ENCODE results near the gene SLC13A4. TPM values are rescaled to one million over a fixed set of nuclear protein-coding genes. Genes with fewer than 3 reads are reported as not detected.
"Not testable (repeated sequence)": the region's sequence is repeated elsewhere in the genome, so short reads cannot be mapped to it uniquely, and the experiment has no call there.

The SLC13A4 gene
- total RNA-seq, 1 donor from 2014 or later: not detected

GRCh38 chr7:135693558-135693957 is 34.4 kb downstream of the SLC13A4 start:
- intact Hi-C loops (cut with micrococcal nuclease): no loop called here

DNA sequence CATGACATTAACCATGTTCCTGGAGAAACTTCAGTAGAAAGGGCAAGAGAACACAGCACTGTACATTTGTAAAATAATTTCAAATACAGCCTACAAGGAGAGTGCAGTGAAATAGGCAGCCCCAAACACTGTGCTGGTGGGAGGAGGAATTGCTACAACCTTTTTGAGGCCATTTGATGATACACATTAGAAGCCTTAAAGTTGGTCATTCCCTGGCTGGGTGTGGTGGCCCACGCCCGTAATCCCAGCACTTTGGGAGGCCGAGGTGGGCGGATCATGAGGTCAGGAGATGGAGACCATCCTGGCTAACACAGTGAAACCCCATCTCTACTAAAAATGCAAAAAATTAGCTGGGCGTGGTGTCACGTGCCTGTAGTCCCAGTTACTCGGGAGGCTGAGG is 35.4 kb downstream of the SLC13A4 start:
- intact Hi-C loops (cut with micrococcal nuclease): not testable (repeated sequence)

DNA sequence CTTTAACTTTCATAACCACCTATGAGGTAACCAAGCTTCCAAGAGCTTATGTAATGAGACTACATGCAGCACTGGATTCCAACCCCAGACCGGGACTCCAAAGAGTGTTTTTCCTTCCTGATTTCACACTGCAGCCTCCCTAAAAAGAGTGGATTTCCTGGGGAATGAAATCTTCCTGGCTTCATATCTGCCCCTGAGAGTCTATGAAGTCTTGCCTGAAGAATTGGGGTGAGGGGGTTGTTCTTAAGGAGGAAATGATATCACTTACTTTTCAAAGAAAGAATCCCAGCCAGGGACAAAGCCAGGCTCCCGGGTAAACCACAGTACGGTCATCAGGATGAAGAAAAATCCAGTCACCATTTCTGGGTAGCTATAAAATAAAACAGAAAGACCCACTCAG is 35.9 kb downstream of the SLC13A4 start:
- intact Hi-C loops (cut with micrococcal nuclease): no loop called here

DNA sequence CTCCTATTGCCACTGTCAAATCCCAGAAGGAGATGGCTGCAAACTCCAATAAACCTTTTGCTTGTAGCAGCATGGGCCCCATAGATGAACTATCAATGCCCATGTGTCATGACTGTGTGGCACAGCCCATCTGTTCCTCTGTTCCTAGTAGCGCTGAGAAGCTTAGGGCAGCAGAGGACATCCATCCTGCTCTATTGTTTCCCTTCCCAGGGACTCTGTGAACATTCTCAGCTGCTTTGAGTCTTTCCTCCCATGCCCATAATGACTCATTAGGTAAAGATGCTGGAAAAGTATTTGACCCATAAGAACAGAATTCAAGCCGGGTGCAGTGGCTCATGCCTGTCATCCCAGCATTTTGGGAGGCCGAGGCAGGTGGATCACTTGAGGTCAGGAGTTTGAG is 37.4 kb downstream of the SLC13A4 start:
- intact Hi-C loops (cut with micrococcal nuclease): no loop called here

GRCh38 chr7:135687466-135687865 is 40.5 kb downstream of the SLC13A4 start:
- intact Hi-C loops (cut with micrococcal nuclease): no loop called here

DNA sequence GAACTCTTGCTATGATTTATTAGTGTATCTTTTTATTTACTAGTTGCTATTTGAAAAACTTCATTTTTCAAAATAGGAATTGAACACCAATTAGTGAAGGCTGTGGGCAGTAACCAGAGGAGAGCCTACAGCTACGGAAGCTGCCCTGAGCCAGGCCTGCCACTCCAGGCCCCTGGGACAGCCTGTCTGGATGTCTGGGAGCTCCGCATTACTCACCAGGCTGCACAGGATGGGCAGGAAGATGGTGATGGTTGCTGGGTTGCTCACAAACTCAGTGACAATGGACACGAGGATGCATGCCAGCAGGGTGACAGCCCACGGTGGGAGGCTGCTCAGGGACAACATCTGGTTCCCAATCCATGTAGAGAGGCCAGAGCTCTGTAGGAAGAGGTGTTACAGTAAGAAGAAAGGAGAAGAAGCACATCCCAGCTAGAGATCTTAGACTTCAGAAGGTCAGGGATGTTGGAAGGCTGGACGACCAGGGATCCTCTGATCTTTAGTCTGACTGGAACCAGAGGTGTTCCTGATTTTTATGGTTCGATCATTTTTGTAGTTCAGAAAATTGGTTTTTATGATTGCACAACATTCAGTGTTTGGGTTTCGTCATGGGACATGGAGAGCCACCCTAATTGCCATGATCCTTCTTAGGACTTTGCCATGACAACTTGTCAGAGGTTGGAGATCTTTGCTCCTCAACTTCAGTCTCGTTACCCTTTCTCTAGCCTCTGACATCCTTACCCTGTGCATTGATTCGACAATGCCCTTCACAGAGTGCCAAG is 42.5 kb downstream of the SLC13A4 start:
- intact Hi-C loops (cut with micrococcal nuclease): no loop called here

- intact Hi-C loops (cut with micrococcal nuclease): no loop called here
Measured at GRCh38 chr7:135684699-135685098, 43.3 kb downstream of the SLC13A4 start.

- intact Hi-C loops (cut with micrococcal nuclease): no loop called here
Measured at GRCh38 chr7:135684136-135684535, 43.9 kb downstream of the SLC13A4 start.

GRCh38 chr7:135683609-135684008 is 44.4 kb downstream of the SLC13A4 start:
- intact Hi-C loops (cut with micrococcal nuclease): no loop called here

DNA sequence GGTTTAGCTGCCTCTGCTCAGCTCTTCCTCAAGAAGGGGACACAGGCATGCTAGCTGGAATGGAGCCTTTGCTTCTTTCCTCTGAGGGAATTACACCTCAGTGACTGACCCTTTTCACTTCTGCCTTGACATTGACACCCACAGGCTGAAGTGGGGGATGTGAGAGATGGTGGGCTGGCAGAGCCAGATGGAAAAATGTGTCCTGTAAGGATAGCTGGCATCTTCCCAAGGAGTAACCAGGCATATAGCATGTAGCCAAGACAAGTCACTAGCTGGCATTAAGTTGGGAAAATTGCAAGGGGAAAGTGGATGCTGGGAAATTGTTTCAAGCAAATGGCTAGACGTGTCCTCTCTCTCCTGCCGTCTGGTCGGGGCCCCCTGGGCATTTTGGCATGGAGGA is 45.8 kb downstream of the SLC13A4 start:
- intact Hi-C loops (cut with micrococcal nuclease): no loop called here

- intact Hi-C loops (cut with micrococcal nuclease): loop anchor here (2.0 kb wide), 1 partner anchor 29 kb away; no protein-coding TSS in a partner anchor
Measured at GRCh38 chr7:135681762-135682161, 46.2 kb downstream of the SLC13A4 start.

DNA sequence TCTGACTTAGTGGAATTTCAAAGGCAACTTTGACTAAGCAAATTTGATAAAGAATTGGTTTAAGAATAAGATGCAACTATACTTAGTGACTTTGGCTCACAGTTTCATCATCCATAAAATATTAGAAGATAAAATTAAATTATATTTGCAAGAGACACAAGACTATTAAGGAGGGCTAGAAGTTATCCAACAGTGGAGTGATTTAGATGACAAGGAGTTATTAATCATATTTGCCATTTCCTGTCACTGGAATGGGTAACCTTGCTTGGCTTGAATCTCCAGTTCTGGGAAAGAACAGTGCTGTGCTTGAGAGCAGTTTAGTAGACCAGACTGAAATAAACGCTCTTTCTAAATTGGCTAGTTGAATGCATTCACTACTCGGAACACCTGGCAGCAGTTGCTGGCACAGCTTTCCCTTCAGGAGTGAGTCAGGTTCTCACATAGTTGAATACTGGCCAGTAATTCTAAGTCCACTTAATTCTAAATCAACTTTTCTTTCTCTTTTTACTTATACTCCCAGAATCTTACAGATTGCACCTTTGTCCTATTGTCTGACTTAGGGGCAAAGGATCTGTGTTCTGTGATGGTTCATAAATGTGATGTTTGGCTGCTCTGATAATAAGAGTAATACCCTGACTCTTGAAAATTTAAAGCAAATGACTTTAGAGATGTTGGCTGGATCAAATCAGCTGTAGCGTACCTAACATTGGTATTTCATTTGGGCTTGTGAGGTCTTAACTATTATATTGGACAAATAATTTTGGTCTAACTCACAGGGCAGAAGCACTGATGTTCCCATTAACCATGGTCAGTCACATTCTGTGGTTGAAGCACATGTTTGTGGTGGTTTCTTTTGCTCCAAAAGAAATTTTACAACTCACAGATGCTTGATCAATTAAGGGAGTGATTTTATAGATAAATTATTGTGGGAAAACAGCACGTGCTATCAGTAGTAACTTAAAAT is 49.1 kb downstream of the SLC13A4 start:
- intact Hi-C loops (cut with micrococcal nuclease): loop anchor here (10.0 kb wide), 1 partner anchor 1776 kb away; no protein-coding TSS in a partner anchor

- intact Hi-C loops (cut with micrococcal nuclease): loop anchor here (1.0 to 10.0 kb wide), 3 partner anchors 37 to 1781 kb away; no protein-coding TSS in a partner anchor
Measured at GRCh38 chr7:135673360-135673706, 54.7 kb downstream of the SLC13A4 start.

DNA sequence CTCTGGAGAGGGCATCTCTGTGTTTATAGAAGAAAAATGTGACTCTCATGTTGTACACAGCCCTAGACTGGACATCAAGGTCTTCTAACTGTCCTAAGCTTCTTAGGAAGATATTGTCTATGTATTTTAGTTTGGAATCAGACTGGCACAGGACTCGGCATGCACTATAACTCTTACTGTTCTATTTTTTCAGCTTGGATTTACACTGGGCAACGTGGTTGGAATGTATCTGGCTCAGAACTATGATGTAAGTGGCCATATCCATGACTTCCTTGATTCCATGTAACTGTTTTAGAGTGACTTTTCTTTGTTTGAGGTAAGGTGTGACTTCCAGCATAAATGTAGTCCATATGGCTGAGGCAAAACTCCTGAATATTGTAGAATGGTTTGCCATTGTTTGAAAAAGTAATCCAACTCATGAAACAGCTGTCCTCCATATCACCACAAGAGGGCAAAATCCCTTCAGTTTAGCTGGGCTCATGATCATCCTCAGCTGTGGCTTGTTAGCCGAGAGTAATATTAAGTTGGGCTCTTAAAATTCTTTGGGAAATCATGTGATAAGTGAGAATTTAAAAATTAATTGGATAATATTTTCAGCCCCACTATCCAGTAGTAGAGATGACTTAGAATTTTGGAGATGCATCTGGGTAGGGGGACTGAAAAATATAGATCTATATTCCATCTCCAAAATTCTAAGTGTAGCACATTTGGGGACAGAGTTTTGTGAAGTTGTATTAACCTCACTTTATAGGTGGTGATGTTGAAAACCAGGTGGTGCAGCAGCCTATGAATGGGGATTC is 55.2 kb downstream of the SLC13A4 start:
- intact Hi-C loops (cut with micrococcal nuclease): loop anchor here (1.0 to 10.0 kb wide), 4 partner anchors 38 to 1782 kb away; no protein-coding TSS in a partner anchor

DNA sequence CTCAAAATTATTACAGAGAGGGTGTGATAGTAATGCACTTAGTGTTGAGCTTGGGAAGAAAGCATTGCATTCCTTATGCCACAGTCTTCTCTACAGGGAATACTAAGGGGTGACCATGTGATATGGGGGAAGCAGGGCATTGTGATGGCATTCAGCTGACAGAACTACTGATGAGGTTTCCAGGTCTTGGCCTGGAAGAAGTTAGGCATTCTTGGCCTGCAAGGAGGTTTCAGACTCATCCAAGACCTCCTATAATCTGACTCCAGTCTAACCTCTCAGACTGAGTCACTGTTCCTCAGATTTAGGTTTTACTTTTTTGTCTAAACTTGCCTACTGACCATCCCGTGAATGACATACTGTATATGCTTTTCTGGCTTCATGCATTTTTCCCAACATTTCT is 57.8 kb downstream of the SLC13A4 start:
- intact Hi-C loops (cut with micrococcal nuclease): loop anchor here (10.0 kb wide), 1 partner anchor 1785 kb away; no protein-coding TSS in a partner anchor

GRCh38 chr7:135669774-135670173 is 58.2 kb downstream of the SLC13A4 start:
- intact Hi-C loops (cut with micrococcal nuclease): loop anchor here (10.0 kb wide), 1 partner anchor 1785 kb away; no protein-coding TSS in a partner anchor

- intact Hi-C loops (cut with micrococcal nuclease): not testable (repeated sequence)
Measured at GRCh38 chr7:135668852-135669395, 59.1 kb downstream of the SLC13A4 start.

GRCh38 chr7:135667626-135668025 is 60.4 kb downstream of the SLC13A4 start:
- intact Hi-C loops (cut with micrococcal nuclease): not testable (repeated sequence)

DNA sequence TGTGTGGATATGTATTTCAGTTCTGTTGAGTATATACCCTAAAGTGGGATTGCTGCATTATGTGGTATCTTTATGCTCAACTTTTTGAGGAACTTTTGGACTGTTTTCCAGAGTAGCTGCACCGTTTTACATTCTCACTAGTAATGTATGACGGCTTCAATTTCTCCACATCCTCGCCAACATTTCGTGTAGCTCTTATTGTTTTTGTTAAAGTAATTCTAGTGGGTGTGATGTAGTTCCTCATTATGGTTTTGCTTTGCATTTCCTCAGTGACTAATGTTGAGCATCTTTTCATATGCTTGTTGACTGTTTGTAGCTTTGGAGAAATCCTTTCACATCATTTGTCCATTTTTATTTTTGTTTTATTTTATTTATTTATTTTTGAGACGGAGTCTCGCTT is 61.1 kb downstream of the SLC13A4 start:
- intact Hi-C loops (cut with micrococcal nuclease): no loop called here

GRCh38 chr7:135666156-135666555 is 61.8 kb downstream of the SLC13A4 start:
- intact Hi-C loops (cut with micrococcal nuclease): no loop called here

- intact Hi-C loops (cut with micrococcal nuclease): no loop called here
Measured at GRCh38 chr7:135665042-135665441, 62.9 kb downstream of the SLC13A4 start.

All from T-helper 1 cell treated with Interleukin-12 subunit alpha and Interleukin-12 subunit beta and Interleukin-4 antibody, amounts not matched to agents 30 ng/mL and 1 ng/mL, for 36 hours (primary cell).